ENCODE results near the gene SAMD15. TPM values are rescaled to one million over a fixed set of nuclear protein-coding genes. Genes with fewer than 3 reads are reported as not detected.

The SAMD15 gene
- total and polyA plus RNA-seq, 2 donors (not counting 3 experiments of a cell fraction or from before 2014, with no cell fraction given) = 0.10 to 1.1 TPM

DNA sequence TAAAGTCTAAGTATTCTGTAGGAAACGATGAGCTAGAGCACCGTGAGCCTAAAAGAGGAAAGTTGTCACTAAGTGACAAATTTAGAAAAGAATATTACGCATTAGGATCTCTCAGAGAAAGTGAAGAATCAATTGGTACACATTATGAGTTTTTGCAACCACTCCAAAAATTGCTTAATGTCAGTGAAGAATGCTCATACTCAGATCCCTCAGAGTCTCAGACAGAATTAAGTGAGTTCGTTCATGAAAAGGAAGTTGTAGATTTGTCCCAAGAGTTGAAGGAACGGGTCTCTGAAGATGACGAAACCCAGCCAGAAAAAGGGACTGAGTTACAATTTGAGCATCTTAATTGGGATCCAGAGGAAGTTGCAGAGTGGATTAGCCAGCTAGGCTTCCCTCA, 1.5 kb downstream of the SAMD15 start:
- Histone ChIP-seq H3K4me3 (replicated peaks in 1 of 3; ENCODE audit: insufficient read depth in 1 of 3, low read depth in 1 of 3, low read length in 3 of 3) (no peak overlapping the region), H3K4me2 (ENCODE audit: insufficient read depth, low read length) (no peak overlapping the region), H3K9me3 (replicated peaks; ENCODE audit: control insufficient read depth, insufficient read depth, low read length) (no peaks in the 10 kb centered on the region), H3K27ac (ENCODE audit: insufficient read depth, low read depth, low read length) (no peak overlapping the region), H3K79me2 (ENCODE audit: control insufficient read depth, insufficient read depth, low read length) (peaks cover 9% of the 10 kb centered on the region), H3K4me1 (ENCODE audit: control insufficient read depth, extremely low read depth, insufficient read depth, low read length) (peaks cover 15% of the 10 kb centered on the region), H4K20me1 (replicated peaks; ENCODE audit: control insufficient read depth, extremely low read depth, insufficient read depth, low read length) (no peaks in the 10 kb centered on the region), H3K9ac (replicated peaks; ENCODE audit: extremely low read depth, insufficient read depth, low read length) (no peak overlapping the region), H2AFZ (ENCODE audit: low read depth, low read length) (no peak overlapping the region), H3K27me3 (ENCODE audit: control insufficient read depth in 2 of 2, insufficient read depth in 2 of 2, low read length in 2 of 2) (no peaks in the 10 kb centered on the region), H3K9me1 (replicated peaks; ENCODE audit: control insufficient read depth, extremely low read depth, insufficient read depth, low read length) (no peaks in the 10 kb centered on the region), H3K36me3 (ENCODE audit: control insufficient read depth in 2 of 2, extremely low read depth in 1 of 2, insufficient read depth in 2 of 2, low read length in 2 of 2) (no peaks in the 10 kb centered on the region)
- no TSS peak for BruUV-seq (replicated peaks)
- DNase-seq (ENCODE audit: low read depth, low spot score) (no peak), FAIRE-seq (no peak)
- CTCF ChIA-PET = interaction anchor here (1.0 kb wide), 1 partner anchor 63 kb away, joined by 3 read pairs; no protein-coding TSS in a partner anchor
- no peak for TF ChIP-seq POLR2AphosphoS5 (IDR thresholded peaks at IDR 0.05; ENCODE audit: insufficient read depth, low read depth, low read length)
- no peak for TF ChIP-seq FOS (IDR thresholded peaks at IDR 0.05; ENCODE audit: borderline replicate concordance, insufficient read depth, low read length)
- TF ChIP-seq GATA2 (IDR thresholded peaks at IDR 0.05; ENCODE audit: insufficient read depth, insufficient read length, low read depth, low read length) = no peak
- TF ChIP-seq POLR2A (IDR thresholded peaks at IDR 0.05; ENCODE audit: low read depth, low read length) = no peak
- TF ChIP-seq CTCF (IDR thresholded peaks at IDR 0.05; ENCODE audit: extremely low read depth in 1 of 2, insufficient read depth in 1 of 2, low read depth in 1 of 2, low read length in 2 of 2) = no peak
- TF ChIP-seq JUN (IDR thresholded peaks at IDR 0.05; ENCODE audit: borderline replicate concordance, insufficient read depth, insufficient read length, low read depth) = no peak
- TF ChIP-seq MYC (IDR thresholded peaks at IDR 0.05; ENCODE audit: low read depth, low read length) = no peak
- no peak for TF ChIP-seq EZH2 (IDR thresholded peaks at IDR 0.05; ENCODE audit: borderline replicate concordance, low read depth, low read length, severe bottlenecking)
- TF ChIP-seq, protein P1, sequence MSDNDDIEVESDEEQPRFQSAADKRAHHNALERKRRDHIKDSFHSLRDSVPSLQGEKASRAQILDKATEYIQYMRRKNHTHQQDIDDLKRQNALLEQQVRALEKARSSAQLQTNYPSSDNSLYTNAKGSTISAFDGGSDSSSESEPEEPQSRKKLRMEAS (IDR thresholded peaks at IDR 0.05; ENCODE audit: insufficient read depth, insufficient read length) = no peak
- POLR2A ChIA-PET = no interaction called here
- intact Hi-C loops (cut with micrococcal nuclease) (no loop called here), dilution Hi-C loops (cut with MboI; ENCODE audit: extremely low pct_ligation_motif_present, low sequenced_read_pairs) (no loop called here)

Data from endothelial cell of umbilical vein (primary cell).